Embryonic facial prominence (tissue), 1 donor: Measurements from ENCODE around the gene LTB4R.

Experiments
- DNase-seq: peaks from one replicate; pipeline ENCODE4 v3.0.0-alpha.2; 2016; ENCODE audit errors: extremely low spot score

LTB4R gene

DNA sequence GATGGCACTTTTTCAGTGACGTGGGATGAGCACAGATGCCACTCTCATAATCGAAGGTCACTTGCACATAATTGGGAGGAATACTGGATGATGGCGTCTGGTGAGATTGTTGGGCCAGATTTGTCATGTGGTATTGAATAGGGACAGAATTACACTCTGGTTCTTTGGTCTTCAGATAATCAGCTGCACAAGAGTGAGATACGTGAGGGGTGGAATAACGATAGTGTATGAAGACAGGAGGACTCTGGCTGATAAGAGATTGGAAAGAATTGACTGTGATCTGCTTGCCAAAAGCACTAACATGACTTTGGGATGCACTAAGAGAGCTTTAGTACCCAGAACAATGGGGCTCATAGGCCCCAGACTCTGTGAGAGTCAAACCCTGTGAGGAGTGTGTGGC lies 32.9 kb upstream of the LTB4R start:
- DNase-seq: no peak

DNA sequence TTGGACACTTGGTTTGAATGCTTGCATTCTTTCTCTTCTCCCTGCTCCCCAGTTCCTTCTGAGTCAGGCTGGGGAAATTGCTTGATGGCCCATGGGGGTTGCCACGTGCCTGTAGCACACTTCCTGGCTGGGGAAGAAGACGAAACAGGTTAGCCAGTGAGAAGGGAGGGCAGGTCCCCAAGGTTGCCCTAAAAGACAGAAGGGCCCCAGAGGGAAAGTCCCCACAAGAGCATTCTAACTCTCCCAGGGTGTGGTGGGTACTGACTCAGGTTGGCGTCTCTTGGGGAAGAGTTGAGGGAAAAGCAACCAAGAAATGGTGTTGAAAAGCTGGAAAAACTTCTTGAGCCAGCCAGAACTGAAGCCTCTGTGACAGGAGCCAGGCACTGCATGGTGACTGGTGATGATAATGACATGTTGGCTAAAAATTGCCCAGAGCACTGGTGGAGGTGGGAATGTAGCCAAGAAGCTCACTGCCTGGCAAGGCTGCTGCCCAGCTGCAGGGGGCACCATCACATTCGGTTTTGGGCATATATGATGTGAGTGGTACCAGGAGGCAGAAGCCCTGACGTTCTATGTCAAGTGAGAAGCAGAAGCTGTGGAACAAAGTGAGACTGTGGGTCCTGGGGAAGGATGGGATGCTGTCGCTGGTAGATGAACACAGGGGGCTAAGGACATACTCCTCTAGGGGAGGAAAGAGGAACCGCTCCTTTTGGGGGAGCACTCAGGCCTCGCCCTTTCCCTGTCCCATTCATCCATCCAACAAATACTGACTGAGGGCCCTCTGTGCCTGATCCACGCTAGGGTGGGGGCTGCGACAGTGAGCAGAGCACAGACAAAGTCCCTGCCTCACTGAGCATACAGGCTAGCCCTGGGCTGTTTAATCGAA lies 31.8 kb upstream of the LTB4R start:
- DNase-seq: no peak

DNA sequence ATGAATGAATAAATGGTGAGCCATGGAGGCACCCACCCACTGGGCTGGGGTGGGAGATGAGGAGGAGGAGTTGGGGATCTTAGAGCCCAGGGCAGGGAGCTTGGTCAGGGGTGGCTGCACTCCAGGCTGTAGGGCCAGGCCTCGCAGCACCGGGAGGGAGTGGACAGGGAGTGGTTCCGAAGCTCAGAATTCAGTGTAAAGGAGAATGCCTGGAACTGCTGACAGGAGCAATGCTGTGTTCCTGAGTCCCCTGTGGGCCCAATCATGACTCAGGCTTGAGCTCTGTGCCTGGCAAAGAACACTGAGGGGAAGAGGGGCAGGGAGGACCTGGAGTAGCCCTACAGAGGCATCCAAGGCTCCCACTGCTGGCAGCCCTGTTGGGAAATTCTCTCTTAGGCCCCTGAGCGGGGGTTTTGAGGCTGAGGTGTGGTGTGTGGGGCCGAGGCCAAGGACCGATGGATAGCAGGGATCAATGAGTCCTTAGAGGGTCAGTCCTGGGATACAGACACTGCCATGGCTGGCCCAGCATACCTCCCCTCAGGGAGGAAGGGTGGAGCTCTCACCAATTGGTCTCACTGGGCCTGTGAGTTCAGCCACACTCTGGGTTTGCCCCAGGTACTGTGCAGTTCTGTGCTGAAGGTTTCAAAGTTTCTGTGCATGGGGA lies 30.4 kb upstream of the LTB4R start:
- no peak for DNase-seq

DNA sequence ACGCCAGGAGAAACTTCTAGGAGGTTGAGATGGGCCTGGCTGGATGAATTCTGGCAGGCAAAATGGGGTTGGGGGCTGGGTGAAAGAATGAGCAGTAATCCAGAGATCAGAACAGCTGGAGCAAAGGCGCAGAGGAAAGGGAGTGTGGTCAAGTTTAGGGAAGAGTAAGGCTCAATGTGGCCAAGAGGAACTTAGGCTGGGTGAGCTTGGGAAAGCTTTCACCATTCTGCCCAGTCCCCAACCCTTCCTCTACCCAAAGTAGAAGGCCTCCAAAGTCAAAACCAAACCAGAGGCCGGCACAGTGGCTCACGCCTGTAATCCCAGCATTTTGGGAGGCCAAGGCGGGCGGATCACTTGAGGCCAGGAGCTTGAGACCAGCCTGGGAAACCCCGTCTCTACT lies 29.7 kb upstream of the LTB4R start:
- no peak for DNase-seq

DNA sequence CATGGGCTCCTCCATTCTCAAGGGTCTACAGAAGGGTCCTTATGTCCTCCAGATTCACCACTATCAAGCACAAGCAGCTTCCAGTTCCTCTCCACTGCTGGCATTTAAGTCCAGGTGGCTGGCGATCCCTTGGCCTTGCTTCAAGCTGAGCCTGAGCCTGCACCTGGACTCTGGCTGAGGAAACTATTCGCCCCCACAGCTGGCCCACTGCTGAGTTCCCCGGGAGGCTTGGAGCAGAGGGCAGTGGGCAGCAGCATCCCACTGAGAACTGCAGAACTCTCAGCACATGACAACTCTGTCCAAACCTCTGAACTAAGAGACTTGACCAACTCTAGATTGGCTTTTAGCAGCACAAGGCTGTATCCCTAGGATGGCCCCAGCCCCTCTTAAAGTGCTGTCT lies 28.6 kb upstream of the LTB4R start:
- no peak for DNase-seq

DNA sequence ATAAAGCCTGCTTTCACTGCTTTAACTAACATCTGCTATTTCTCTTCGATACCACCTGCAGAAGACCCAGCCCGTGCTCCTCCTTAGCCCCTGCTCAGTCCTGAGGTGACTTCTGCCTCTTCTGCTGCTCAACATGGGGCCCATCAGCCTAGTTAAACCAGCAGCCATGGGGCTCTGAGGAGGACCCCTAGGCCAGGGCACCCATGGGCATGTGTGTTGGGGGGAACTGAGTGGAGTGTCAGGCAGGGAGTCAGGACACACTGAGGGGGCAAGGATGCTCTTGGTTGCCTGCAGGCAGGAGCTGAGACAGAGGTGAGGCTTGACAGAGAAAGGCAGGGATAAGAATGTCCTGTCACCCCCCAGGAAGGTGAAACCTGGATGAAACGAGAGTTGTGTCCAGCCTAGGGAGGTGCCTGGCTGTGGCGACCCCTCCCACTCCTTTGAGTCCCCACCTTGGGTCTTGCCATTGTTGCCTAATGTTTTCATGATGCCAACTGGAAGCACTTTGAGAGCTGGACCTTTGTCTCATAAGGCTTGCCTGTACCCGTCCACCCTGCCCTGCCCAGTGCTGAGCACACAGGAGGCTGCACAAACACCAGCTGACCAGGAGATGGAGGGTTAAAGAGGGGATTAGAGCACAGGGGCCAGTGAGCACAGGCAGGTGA lies 27.4 kb upstream of the LTB4R start:
- DNase-seq: no peak

DNA sequence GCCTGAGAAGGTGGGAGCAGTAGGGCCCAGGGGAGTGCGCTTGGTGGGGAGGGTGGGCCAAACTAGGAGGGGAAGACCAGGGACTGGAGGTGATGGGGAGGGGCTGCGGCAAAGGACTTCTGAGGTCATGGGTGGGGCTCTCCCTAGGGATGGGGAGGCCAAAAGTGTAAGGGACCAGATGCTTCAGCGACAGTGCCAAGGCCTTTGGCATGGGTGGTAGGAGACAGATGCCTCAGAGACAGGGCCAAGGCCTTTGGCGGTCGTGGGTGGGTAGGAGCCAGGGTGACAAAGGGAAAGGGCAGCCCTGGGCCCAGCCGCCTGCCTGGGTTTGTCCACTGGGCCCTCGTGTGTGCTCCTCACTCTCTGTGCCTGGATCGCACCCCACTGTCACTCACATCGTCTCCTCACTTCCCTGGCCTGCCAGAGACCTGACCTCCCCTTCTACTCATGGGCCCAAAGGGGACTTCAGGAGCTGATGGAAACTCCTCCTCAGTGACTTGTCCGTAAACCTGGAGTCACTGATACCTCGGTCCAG lies 26.7 kb upstream of the LTB4R start:
- no peak for DNase-seq

DNA sequence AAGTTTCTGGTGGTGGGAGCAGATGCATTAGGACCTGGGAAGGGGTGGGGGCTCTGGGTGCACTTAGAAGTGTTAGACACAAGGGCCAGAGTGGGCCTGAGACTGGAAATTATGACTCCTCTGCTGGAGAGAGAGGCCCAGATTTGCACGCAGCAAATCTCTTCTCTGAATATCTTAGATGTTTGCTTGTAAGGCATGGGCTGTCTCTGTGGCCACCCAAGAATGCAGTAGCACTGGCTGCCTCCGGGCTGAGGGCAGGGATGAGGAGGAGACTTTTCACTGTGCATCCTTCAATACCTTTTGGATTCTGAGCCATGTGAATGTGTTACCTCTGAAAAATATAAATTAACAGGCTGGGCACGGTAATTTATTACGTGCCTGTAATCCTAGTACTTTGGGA lies 26.0 kb upstream of the LTB4R start:
- no peak for DNase-seq

DNA sequence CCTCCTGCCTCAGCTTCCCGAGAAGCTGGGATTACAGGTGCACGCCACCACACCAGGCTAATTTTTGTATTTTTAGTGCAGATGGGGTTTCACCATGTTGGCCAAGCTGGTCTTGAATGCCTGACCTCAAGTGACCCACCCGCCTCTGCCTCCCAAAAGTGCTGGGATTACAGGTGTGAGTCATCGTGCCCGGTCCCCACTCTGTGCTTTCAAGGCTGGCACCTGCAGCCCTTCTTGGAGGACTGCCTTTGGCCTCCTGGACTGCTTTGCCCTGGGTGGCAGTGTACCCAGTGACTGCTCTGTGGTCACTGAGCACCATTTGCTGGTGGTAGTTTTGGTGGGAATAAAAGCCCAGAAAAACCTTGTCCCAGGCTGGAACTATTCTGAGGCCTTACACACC lies 24.3 kb upstream of the LTB4R start:
- DNase-seq: no peak

DNA sequence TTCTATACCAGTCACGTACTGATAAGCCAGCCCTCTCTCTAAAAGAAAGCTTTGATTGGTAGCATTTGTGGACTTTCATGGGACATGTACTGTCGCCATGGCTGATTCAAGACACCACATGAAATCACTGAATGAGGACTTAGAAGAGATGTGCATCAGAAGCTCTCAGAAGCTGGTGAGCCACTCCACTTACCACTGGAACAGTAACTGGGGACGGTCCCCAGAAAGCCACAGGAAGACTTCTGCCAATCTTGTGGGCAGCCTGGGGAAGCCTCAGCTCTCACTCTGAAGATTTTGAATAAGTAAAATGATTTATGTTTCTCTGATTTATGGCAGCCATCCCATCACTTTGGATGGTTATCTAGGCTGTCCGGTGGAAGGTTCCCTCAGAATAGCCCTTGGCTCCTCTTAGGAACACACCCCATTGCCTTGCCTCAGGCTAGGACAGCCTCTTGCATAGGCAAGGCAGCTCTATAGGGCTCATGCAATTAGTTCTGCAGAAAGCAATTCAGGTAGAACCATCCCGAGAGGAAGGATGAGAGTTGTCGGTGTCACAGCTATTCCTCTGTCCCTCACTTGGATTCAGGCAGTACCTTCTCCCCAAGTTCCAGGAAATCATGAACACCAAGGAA lies 21.5 kb upstream of the LTB4R start:
- DNase-seq: no peak

DNA sequence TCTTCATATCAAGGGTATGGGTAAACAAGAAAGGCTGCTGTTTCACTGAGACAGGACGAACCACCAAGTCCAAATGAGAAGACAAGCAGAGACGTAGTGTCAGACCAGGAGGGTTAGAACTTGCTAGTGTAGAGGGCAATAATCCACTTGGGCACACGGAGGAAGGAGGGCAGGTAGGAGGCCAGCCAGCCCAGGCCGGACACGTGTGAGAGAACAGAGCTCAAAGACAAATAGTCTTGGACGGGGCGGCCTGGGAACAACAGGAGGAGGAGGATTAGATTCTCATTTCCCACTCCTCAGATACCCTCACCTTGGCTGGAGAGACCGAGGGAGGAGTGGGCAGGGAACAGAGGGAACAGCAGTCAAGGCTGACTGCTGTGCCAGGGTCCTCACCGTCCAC lies 20.6 kb upstream of the LTB4R start:
- no peak for DNase-seq

DNA sequence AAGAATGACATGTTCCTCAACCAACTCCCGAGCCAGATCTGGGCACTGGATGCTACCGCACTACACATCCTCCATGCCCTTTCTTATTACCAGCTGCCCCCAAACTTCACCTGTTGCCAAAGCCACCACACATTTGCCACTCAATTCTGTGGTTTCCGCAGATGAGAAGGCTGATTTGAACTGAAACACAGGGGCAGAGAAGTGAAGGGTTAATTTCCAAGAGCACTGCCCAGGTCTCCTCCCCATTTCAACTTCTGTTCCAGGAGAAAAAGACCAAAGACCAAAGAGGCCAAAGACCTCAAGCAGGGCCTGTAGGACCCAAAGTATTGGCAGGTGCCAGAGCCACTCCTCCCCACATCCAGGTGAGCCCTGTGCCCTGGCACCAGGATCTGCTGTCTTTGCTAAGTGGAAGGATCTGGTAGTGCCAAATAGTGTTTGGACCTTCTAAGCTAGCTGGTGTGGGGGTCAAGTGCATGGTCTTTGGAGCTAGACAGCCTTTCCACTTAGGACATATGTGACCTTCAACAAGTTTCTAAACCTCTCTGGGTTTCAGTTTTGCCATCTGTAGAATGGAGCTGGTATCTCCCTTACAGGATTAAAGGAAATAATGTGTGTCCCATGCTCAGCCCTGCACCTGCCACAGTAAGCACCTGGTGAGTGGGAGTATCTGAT lies 19.7 kb upstream of the LTB4R start:
- no peak for DNase-seq

DNA sequence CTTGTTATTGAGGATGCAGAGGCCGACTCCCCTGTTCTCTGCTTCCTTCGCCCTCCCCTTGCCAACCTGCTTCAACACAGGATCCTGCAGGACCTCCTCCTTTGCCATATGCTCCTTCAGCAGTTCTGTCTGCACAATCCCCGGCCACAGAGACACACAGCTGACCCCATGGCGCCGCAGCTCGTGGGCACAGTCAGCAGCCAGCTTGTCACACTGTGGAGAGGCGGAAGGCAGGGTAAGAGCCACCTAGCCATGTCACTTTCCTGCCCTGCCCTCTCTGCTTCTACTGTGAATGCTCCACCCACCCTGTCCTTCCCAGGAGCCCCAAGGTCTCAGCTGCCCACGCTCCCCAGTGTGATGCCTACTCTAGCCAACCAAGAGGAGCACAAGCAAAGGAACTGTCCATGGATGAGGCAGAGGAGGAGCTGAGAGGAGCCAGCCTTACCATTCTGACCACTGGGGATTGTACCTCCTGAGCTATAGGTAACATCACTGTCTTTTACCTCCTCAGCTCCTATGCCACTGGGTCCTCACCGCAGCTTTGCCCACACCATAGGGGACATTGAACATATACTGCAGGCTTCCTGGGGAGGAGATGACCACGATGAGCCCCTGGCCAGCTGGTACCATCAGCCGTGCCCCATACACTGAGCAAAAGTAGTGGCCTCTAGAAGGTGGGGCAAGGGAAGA lies 19.0 kb upstream of the LTB4R start:
- DNase-seq: no peak

DNA sequence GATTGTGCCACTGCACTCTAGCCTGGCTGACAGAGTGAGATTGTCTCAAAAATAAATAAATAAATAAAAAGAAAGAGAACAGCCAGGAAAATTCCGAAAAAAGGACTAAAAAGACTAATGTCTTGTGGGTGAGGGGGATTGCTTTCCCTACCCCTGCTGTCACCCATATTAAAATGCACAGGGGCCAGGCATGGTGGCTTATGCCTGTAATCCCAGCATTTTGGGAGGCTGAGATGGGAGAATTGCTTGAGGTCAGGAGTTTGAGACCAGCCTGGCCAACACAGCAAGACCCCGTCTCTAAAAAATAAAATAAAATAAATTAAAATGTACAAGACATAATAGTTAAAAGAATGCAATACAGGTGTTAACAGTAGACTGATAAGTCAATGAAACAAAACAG lies 17.8 kb upstream of the LTB4R start:
- no peak for DNase-seq

DNA sequence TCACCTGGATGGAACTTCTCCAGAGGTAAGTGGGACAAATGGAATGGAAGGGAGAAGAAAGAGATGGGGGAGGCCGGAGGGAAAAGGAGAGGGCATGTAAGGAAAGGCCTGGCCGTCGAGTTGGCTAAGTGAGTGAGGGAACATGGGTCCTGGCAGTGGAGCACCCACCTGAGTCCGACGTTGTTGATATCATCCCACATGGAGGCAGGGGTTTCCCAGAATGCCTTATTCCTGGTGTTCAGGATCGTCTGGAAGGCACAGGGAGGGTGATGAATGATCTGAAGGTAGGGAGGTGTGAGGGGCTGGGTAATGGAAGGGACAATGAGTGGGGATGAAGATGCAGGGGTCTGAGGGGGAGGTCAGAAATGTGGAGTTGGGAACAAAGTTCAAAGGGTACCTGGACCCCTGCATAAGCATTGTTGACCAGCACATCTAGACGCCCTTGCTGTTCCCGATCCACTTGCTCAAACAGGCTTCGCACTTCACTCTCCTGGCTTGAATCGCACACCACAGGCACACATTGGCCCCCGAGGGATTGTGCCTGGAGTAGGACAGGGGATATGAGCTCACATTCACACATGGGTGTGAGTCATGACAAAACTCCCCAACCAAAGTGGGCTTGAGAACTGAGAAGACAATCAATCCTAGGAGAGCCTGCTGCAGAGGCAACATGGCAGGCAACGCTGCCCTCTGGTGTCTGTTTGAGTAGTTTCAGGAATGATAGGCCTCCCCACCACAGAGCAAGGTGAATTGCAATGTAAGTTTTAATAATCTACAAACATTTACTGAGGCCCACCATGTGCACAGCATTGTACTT lies 14.8 kb upstream of the LTB4R start:
- DNase-seq: peak; percentile 26

DNA sequence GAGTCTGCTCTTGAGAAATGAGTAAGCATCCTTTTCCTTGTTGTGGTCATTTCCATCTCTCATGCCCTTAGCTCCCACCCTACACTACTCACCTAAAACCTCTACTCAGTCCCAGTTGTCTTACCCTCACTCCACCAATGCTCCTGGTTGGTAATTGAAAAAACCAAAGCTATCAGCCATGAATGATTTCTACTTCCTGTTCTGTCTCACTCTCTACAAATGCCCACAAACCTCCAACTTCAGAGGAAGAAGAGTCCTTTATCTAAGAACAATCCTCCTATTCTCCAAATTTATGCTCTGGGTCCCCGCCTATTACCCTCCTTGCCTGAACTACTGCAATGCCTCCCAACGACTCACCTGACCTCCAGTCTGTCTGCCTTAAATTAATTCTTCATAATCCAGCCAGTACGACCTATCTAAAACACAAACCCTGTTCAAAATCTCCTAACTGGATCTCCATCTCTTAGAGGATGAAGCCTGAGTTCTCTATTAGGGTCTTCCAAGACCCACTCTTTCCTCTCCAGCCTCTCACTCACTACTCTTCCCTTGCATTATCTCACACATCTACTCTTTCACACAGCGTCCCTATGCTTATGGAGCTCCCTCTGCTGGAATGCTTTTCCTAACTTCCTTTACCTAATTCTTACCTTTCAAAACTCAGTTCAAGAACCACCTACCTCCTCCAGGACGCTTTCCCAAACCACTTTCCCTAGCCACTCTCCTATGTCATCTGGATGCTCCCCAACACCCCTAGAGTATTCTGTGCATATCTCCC lies 13.9 kb upstream of the LTB4R start:
- no peak for DNase-seq

DNA sequence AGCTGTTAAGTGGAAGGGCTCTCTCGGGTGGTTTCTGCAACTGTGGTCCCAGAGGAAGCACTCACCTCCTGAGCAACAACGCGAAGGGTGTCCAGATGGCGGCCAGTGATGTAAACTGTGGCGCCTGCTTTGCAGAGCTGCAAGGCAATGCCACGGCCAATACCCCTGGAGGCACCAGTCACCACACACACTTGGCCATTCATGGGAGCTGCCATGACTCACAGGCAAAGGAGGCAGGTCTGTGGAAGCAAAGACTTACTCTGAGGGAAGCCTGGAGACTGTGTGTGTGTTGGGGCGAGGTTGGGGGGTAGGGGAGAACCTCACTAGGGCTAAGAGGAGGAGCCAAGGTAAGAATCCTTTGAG lies 12.4 kb upstream of the LTB4R start:
- DNase-seq: no peak

DNA sequence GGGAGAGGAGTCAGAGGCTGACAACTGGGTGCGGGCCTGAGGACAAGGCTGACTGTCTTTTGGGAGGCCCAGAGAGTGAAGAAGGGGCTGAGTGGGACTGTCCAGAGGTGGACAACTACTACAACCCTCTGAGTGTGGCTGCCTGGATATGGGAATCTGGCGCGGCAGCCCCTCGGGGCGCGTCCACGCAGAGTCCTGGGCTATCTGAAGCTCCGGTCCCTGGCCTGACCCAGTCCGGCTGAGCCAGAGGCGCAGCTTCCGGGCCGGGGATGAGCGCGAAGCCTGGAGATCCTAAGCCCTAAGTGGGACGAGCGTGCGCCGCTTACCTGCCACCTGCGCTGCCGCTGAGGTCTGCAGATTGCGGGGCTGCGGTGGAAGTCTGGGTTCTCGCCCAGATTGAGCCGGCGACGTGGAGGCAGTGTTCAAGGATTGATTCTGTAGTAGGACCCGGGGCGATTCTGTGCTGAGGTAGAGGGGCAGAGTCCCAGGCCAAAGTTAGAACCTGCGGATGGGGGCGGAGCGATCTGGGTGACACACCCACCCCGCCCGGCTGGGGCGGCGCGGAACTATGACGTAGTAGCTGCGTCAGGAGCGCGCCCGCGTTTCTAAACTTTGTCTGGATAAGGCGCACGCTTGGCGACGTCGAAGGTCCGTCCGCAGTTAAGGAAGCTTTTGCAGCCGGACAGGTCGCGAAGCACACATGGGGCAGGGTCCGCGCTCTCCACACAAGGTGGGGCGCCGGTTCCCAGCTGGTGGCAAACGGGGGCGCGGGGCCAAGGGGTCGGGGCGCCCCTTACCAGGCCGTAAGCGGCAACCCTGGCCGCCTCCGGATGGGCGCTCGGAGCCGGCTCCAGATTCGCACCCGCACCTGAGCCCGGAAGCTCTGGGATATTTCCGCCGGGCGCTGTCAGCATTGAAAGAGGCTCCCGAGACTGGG lies 11.8 kb upstream of the LTB4R start, which contains the start of the genes DHRS1 and NOP9:
DHRS1 (minus strand) TSS at position 526 of the 937 bp plus-strand sequence. CDS start 674 bp downstream, outside the sequence.
NOP9 (plus strand) TSS at position 596 of the 937 bp plus-strand sequence; CDS start at position 701, 105 bp downstream.
- DNase-seq: peak; percentile 82
